ENCODE measurements around the gene PRF1. TPM values are rescaled to one million over a fixed set of nuclear protein-coding genes. Genes with fewer than 3 reads are reported as not detected.
A peak's percentile ranks its signal among the peaks of the same experiment; 100 is the strongest.
"Not testable (repeated sequence)": the region's sequence is repeated elsewhere in the genome, so short reads cannot be mapped to it uniquely, and the experiment has no call there.

PRF1 gene
- total and polyA plus RNA-seq, 7 experiments from 2014 or later: 8.1 to 198 (median 27.6) TPM

- Histone ChIP-seq H3K36me3 (ENCODE audit: control insufficient read depth in 2 of 3, insufficient read depth in 3 of 3, low read length in 3 of 3) (no peaks in the 10 kb centered on the region), H3K9me3 (ENCODE audit: control insufficient read depth in 2 of 3, low read length in 3 of 3) (peaks cover 0 to 45% (median 4%) of the 10 kb centered on the region in 3 experiments), H3K4me1 (ENCODE audit: control insufficient read depth in 2 of 2, insufficient read depth in 2 of 2, low read length in 2 of 2) (no peaks in the 10 kb centered on the region), H3K27me3 (ENCODE audit: control insufficient read depth in 2 of 2, insufficient read depth in 2 of 2, low read length in 2 of 2) (no peaks in the 10 kb centered on the region), H3K4me3 (ENCODE audit: low read length) (no peak overlapping the region), H3K27ac (ENCODE audit: low read depth, low read length) (no peak overlapping the region)
- peaks cover 4 to 55% (median 36%) of the 10 kb centered on the region in 11 donors for H3K9me3 Mint-ChIP-seq
- H3K27ac Mint-ChIP-seq: no peak overlapping the region
- CTCF ChIA-PET: no interaction called here
- ATAC-seq (no peak), DNase-seq (no peak)
- POLR2A ChIA-PET: no interaction called here
- peaks cover 0 to 16% (median 3%) of the 10 kb centered on the region in 5 donors for H3K27me3 Mint-ChIP-seq
- H3K4me3 Mint-ChIP-seq: no peak overlapping the region
- intact Hi-C loops (cut with micrococcal nuclease): no loop called here
- no peaks in the 10 kb centered on the region for H3K4me1 Mint-ChIP-seq
- peaks cover 4 to 25% (median 15%) of the 10 kb centered on the region in 5 donors for H3K36me3 Mint-ChIP-seq
Observed at GRCh38 chr10:70647086-70647485, 44.5 kb upstream of the PRF1 start.

- ATAC-seq; H3K27ac Mint-ChIP-seq; H3K4me3 ChIP-seq (ENCODE audit: low read length); DNase-seq; H3K4me1 Mint-ChIP-seq; CTCF ChIA-PET; H3K36me3 ChIP-seq (ENCODE audit: control insufficient read depth in 2 of 3, insufficient read depth in 3 of 3, low read length in 3 of 3); POLR2A ChIA-PET; H3K4me3 Mint-ChIP-seq; intact Hi-C loops (cut with micrococcal nuclease); H3K27ac ChIP-seq (ENCODE audit: low read depth, low read length); H3K4me1 ChIP-seq (ENCODE audit: control insufficient read depth in 2 of 2, insufficient read depth in 2 of 2, low read length in 2 of 2); H3K27me3 ChIP-seq (ENCODE audit: control insufficient read depth in 2 of 2, insufficient read depth in 2 of 2, low read length in 2 of 2): not testable (repeated sequence)
- H3K36me3 Mint-ChIP-seq: peaks cover 0 to 17% (median 5%) of the 10 kb centered on the region in 5 donors
- peaks cover 1 to 33% (median 18%) of the 10 kb centered on the region in 11 donors for H3K9me3 Mint-ChIP-seq
- H3K27me3 Mint-ChIP-seq: peaks cover 0 to 29% (median 3%) of the 10 kb centered on the region in 5 donors
- H3K9me3 ChIP-seq (ENCODE audit: control insufficient read depth in 2 of 3, low read length in 3 of 3): peaks cover 0 to 24% (median 4%) of the 10 kb centered on the region in 3 experiments
Observed at GRCh38 chr10:70644959-70645358, 42.4 kb upstream of the PRF1 start.

GRCh38 chr10:70643272-70643671 lies 40.7 kb upstream of the PRF1 start:
- H3K27me3 ChIP-seq (ENCODE audit: control insufficient read depth in 2 of 2, insufficient read depth in 2 of 2, low read length in 2 of 2); H3K4me1 ChIP-seq (ENCODE audit: control insufficient read depth in 2 of 2, insufficient read depth in 2 of 2, low read length in 2 of 2); H3K27ac ChIP-seq (ENCODE audit: low read depth, low read length); H3K9me3 ChIP-seq (ENCODE audit: control insufficient read depth in 2 of 3, low read length in 3 of 3); H3K4me3 Mint-ChIP-seq; H3K36me3 ChIP-seq (ENCODE audit: control insufficient read depth in 2 of 3, insufficient read depth in 3 of 3, low read length in 3 of 3); DNase-seq; intact Hi-C loops (cut with micrococcal nuclease); POLR2A ChIA-PET; ATAC-seq; H3K4me3 ChIP-seq (ENCODE audit: low read length); CTCF ChIA-PET; H3K4me1 Mint-ChIP-seq; H3K36me3 Mint-ChIP-seq: not testable (repeated sequence)
- Mint-ChIP-seq H3K9me3 (peaks cover 0 to 17% (median 5%) of the 10 kb centered on the region in 11 donors), H3K27ac (peak overlapping the region in 1 of 9 donors; percentile 7), H3K27me3 (peaks cover 0 to 30% (median 0%) of the 10 kb centered on the region in 5 donors)

- H3K27ac Mint-ChIP-seq; H3K27ac ChIP-seq (ENCODE audit: low read depth, low read length); H3K36me3 ChIP-seq (ENCODE audit: control insufficient read depth in 2 of 3, insufficient read depth in 3 of 3, low read length in 3 of 3); intact Hi-C loops (cut with micrococcal nuclease); H3K36me3 Mint-ChIP-seq; H3K4me1 ChIP-seq (ENCODE audit: control insufficient read depth in 2 of 2, insufficient read depth in 2 of 2, low read length in 2 of 2); H3K27me3 ChIP-seq (ENCODE audit: control insufficient read depth in 2 of 2, insufficient read depth in 2 of 2, low read length in 2 of 2); H3K4me1 Mint-ChIP-seq; H3K9me3 Mint-ChIP-seq; H3K4me3 ChIP-seq (ENCODE audit: low read length); ATAC-seq; H3K9me3 ChIP-seq (ENCODE audit: control insufficient read depth in 2 of 3, low read length in 3 of 3); DNase-seq; H3K4me3 Mint-ChIP-seq; CTCF ChIA-PET; POLR2A ChIA-PET: not testable (repeated sequence)
- peaks cover 0 to 32% (median 0%) of the 10 kb centered on the region in 5 donors for H3K27me3 Mint-ChIP-seq
Observed at GRCh38 chr10:70639640-70640383, 37.3 kb upstream of the PRF1 start.

- H3K27me3 ChIP-seq (ENCODE audit: control insufficient read depth in 2 of 2, insufficient read depth in 2 of 2, low read length in 2 of 2); H3K4me3 ChIP-seq (ENCODE audit: low read length); CTCF ChIA-PET; DNase-seq; ATAC-seq; H3K36me3 ChIP-seq (ENCODE audit: control insufficient read depth in 2 of 3, insufficient read depth in 3 of 3, low read length in 3 of 3); H3K4me3 Mint-ChIP-seq; intact Hi-C loops (cut with micrococcal nuclease); H3K36me3 Mint-ChIP-seq; POLR2A ChIA-PET; H3K4me1 Mint-ChIP-seq; H3K9me3 ChIP-seq (ENCODE audit: control insufficient read depth in 2 of 3, low read length in 3 of 3); H3K27ac Mint-ChIP-seq; H3K27ac ChIP-seq (ENCODE audit: low read depth, low read length); H3K4me1 ChIP-seq (ENCODE audit: control insufficient read depth in 2 of 2, insufficient read depth in 2 of 2, low read length in 2 of 2): not testable (repeated sequence)
- peaks cover 0 to 11% (median 5%) of the 10 kb centered on the region in 11 donors for H3K9me3 Mint-ChIP-seq
- peaks cover 0 to 22% (median 5%) of the 10 kb centered on the region in 5 donors for H3K27me3 Mint-ChIP-seq
Observed at GRCh38 chr10:70634515-70634914, 32.0 kb upstream of the PRF1 start.

GRCh38 chr10:70634011-70634410 lies 31.5 kb upstream of the PRF1 start:
- Histone ChIP-seq H3K27ac (ENCODE audit: low read depth, low read length) (no peak overlapping the region), H3K27me3 (ENCODE audit: control insufficient read depth in 2 of 2, insufficient read depth in 2 of 2, low read length in 2 of 2) (no peaks in the 10 kb centered on the region), H3K4me1 (ENCODE audit: control insufficient read depth in 2 of 2, insufficient read depth in 2 of 2, low read length in 2 of 2) (no peaks in the 10 kb centered on the region), H3K9me3 (ENCODE audit: control insufficient read depth in 2 of 3, low read length in 3 of 3) (peaks cover 0 to 3% (median 0%) of the 10 kb centered on the region in 3 experiments), H3K4me3 (ENCODE audit: low read length) (no peak overlapping the region), H3K36me3 (ENCODE audit: control insufficient read depth in 2 of 3, insufficient read depth in 3 of 3, low read length in 3 of 3) (no peaks in the 10 kb centered on the region)
- Mint-ChIP-seq H3K4me1 (no peaks in the 10 kb centered on the region), H3K9me3 (peaks cover 0 to 14% (median 4%) of the 10 kb centered on the region in 11 donors), H3K27ac (no peak overlapping the region), H3K36me3 (peaks cover 0 to 6% (median 0%) of the 10 kb centered on the region in 5 donors), H3K27me3 (peaks cover 0 to 22% (median 5%) of the 10 kb centered on the region in 5 donors), H3K4me3 (no peak overlapping the region)
- intact Hi-C loops (cut with micrococcal nuclease): no loop called here
- ATAC-seq (no peak), DNase-seq (no peak)
- POLR2A ChIA-PET: no interaction called here
- CTCF ChIA-PET: no interaction called here

- Mint-ChIP-seq H3K9me3 (peaks cover 0 to 15% (median 8%) of the 10 kb centered on the region in 11 donors), H3K27me3 (peaks cover 0 to 26% (median 5%) of the 10 kb centered on the region in 5 donors)
- H3K27ac ChIP-seq (ENCODE audit: low read depth, low read length); H3K27me3 ChIP-seq (ENCODE audit: control insufficient read depth in 2 of 2, insufficient read depth in 2 of 2, low read length in 2 of 2); ATAC-seq; DNase-seq; H3K4me1 Mint-ChIP-seq; H3K4me3 Mint-ChIP-seq; H3K4me3 ChIP-seq (ENCODE audit: low read length); POLR2A ChIA-PET; H3K9me3 ChIP-seq (ENCODE audit: control insufficient read depth in 2 of 3, low read length in 3 of 3); H3K36me3 Mint-ChIP-seq; H3K4me1 ChIP-seq (ENCODE audit: control insufficient read depth in 2 of 2, insufficient read depth in 2 of 2, low read length in 2 of 2); CTCF ChIA-PET; intact Hi-C loops (cut with micrococcal nuclease); H3K27ac Mint-ChIP-seq; H3K36me3 ChIP-seq (ENCODE audit: control insufficient read depth in 2 of 3, insufficient read depth in 3 of 3, low read length in 3 of 3): not testable (repeated sequence)
Observed at GRCh38 chr10:70631735-70632134, 29.2 kb upstream of the PRF1 start.

Data from naive thymus-derived CD4-positive, alpha-beta T cell (primary cell).